Stimulated activated CD4-positive, alpha-beta T cell treated with anti-CD3 and anti-CD28 coated beads, TNF-alpha, amount 100 ng/mL, for 1 hour (primary cell): ENCODE results near the gene PTPN14.

Experiments
- DNase-seq, 3 donors: peaks; one replicate each; pipeline ENCODE4 v3.0.0-alpha.2; 2020; ENCODE audit warnings: low read depth in 3 of 3, low spot score in 1 of 3

The PTPN14 gene

DNA sequence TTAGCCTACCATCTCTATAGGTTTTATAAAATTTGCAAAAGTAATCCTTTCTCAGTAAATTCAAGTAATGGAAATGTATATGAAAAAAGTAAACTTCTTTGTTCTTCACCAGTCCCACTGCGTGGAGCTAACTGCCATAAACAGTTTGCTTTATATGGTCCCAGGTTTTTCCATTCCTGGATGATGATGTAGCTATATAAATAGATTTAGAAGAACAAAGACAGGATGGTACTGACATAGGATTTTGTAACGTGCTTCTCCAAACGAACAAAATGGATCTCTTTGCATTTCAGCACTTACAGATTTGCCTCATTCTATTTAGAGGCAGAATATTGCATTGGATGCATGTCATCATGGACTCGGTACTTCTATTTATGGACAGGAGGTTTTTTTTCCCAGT, 213.2 kb downstream of the PTPN14 start:
- DNase-seq, result no peak

DNA sequence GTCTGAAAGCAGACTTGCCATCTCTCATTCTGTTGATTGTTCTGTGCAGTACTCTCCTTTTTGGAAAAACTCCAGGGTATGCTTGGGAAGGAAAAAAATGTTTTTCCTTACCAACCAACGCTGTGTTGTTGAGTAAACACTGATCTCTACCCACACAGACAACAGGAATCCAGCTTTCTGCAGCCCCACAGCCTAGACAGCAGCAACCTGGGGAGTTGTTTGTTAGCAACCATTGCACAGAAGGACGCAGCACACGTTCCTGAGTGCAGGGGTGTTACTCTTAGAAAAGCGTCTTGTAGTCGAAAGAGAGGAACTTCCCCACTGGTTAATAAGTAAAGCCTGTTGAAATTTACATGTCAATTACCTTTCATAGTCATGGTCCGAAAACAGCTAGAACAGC, 213.9 kb downstream of the PTPN14 start:
- DNase-seq, result no peak

DNA sequence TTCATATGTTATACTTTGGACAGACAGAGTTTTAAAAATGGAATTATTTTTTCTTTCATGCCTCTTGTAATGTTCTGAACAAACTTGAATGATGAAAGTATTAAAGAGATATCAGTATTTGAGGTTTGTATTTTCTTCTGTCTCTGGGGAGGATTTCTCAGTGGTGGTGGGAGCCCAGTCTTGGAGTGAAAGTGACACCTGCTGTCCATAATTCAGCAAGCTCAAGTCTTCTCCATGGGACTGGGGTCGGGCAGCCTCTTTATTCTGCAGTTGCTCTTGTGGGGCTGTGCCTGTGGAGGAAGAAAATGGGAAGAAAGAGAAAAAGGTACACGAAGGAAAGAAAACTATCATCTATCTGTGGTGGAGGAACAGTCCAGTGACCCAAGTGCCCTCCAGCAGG, 214.4 kb downstream of the PTPN14 start:
- no peak for DNase-seq

DNA sequence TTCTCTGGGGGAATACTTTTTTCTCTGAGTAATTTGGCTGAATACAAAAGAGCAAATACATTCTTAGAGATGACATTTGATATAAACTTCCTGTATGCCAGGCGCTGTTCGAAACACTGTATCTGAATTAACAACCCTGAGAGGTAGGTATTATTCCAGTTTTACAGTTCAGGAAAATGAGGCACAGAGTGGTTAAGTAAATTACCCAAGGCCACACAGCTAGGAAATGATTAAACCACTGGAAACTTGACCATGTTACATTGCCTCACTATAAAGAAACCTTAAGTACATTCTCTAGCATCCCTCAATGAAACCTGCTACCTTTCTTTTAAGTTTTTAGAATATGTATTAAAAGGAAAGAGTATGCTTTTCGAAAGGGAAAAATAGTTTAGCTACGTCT, 215.8 kb downstream of the PTPN14 start:
- DNase-seq, result no peak

DNA sequence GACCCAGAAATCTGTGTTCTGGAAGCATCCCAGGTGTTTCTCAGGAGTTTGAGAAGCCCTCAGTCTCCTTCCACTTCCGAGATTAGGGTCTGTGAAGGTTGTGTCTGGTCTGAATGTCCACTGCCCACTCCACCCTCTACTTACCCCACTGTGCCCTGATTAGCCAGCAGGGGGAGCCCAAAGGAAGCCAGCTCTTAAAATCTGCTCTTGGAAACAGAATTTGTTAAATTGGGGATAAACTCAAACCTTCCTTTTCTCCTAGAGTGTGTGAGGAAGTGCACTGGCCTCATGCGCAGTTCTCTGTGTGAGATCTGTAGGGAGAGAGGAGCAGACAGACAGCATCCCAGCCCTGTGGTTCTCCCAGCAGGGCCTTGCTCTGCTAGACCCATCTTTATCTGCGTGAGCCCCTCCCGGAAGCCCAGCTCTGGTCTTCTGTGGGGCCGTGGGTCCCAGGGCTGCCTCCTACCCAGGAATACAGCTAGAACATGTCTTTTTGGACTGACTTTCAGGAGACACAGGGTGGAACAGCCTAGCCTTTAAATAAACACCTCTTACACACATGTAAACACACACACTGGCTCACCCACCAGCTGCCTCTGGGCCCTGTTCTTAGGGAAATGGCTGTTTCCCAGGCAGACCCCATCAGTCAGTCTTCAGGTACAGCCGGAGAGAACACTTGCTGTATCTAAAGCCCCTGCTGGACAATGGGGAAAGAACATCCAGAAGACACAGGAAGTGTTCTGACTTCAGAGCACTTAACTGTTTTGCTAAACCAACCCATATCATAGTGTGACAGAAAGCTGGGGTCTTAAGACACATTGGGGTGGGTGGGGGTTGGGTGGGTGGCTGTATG, 218.2 kb downstream of the PTPN14 start:
- DNase-seq, result no peak

DNA sequence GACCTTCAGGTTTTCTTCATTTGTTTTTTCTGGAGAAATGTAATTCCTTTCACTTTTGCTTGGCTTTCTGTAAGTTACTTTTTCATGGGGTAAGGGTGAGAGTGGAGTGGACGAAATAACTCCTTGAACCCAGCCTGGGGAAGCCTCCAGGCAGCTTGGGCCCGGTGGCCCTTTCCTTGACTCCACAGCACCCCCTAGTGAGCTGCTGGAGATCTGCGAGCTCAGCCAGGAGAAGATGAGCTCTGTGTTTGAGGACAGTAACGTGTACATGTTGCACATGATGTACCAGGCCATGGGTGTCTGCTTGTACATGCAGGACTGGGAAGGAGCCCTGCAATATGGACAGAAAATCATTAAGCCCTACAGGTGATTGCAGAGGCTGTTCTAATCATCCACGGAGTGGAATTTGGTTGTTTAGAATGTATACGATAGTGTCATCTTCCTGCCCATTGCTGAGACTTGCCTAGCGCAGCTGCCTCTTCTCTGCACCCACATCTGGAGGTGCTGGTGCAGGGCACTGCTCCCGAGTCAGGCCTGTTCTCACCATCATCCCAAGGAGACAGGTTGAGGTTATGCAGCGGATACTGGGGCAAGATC, 219.5 kb downstream of the PTPN14 start:
- peak in 1 of 3 donors; percentile 21 for DNase-seq

DNA sequence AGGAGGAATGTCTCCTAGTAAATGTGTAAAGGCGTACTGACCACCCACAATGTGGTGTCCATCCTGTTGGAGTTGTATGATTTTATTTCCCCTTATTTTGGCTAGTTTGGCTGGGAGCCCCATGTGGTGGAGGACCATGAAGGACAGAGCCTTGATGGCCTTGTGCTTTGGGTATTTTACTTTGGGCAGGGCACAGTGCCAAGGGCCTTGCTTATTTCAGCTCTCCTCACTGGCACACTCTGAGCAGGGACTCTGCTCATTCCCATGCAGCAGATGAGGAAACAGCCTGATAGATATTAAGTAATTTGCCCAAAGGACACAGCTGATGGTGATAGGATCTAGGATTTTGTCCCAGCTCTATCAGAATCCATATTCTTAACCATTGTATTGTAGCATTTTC, 220.2 kb downstream of the PTPN14 start:
- DNase-seq, result no peak

DNA sequence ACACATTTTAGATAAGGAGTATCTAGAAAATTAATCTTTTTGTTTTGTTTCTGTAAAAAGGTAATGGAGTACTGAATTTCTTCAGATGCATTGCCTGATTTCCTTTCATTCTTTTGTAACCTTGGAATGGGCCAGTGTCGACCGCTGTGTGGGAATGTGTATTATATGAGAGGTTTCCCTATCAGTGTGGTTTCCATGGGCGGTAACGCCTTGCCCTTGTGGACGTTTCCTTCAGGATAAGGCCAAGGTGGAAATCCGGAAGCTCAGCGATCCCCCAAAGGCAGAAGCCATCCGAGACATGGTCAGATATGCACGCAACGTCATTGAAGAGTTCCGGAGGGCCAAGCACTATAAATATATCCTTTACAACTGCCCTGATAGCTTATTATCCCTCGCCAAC, 220.7 kb downstream of the PTPN14 start:
- DNase-seq, result no peak

DNA sequence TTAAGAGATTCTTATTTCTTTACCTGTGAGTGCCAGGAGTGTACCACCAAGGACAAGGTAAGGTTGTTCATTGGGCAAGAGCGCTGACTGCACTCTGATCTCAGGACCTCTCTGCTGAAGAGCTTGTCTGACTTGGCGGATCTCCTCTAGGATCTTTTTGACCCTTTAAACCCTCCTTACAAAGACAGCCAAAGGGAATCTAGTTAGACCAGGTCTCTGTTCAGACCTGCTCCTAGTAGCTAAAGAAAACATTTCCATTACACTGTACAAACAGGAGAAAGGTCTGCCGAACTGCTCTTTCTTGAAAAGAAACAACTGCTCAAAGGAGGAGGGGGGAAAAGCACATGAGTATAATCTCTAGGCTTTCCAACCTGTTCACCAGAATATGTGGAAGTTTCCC, 221.2 kb downstream of the PTPN14 start:
- DNase-seq, result no peak

DNA sequence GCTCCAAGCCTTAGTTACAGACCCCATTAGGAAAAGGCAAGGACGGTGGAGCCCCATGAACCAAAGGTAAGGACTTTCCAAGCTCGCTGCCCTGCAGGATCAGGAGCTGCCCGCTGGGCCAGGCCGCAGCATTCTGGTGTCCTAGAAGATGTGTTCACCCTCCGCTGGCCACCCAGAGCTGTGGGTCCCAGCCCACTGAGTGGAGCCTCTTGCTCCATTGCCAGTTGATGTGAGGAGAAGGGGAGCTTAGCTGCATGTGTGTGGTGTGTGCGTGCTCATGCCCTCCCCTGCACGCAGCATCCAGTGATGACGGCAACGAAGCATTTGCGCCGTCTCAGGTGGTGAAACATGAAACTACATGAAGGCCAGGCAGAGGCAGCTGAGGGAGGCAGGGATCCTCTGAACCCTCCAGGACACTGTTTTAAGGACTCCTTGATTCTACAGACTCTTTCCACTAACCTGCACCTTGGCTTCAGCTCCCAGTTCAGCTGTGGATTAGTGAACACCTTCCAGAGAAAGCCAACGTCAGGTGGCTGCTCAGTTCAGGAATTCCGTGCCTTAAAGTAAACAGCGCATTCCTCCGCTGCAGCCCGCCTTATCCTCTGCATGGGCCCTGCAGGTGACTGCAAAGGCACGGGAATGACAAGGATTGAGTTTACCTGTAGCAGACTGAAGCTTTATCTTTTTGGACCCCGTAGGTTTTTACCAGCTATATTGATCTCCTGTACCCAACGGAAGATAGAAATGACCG, 221.8 kb downstream of the PTPN14 start:
- DNase-seq, result no peak

DNA sequence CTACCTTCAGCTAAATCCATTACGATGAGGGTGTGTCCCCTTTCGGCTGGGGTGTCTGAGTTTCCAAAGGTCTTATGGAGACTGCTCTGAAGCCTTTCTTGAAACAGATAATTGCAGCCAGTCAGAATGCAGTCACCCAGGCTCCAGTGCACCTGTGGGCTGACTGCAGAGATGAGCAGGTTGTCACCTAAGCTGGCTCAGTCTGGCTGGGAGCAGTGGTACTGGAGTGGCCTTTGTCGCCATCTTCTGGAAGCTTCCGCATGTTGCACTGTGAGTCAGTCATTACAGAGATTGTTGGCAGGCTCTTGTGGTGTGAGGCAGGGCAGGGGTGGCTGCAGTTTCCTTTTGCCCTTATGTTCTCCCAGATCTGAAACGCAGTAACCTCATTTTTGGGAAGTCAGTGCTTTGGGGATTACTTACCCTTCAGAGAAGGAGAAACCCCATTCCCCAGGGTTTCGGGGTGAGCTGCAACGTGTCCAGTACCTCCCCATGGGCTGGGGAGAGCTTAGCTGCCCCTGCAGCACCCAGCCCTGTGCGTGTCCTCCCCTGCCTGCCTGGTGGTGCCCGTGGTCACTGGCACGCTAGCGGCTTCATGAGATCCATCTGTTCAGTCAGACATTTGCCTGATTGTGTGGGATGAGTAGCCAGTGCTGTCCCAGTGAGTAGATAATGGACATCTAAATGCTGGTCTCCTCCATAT, 222.5 kb downstream of the PTPN14 start:
- DNase-seq, result peak; percentile 58 to 64 (median 58)

DNA sequence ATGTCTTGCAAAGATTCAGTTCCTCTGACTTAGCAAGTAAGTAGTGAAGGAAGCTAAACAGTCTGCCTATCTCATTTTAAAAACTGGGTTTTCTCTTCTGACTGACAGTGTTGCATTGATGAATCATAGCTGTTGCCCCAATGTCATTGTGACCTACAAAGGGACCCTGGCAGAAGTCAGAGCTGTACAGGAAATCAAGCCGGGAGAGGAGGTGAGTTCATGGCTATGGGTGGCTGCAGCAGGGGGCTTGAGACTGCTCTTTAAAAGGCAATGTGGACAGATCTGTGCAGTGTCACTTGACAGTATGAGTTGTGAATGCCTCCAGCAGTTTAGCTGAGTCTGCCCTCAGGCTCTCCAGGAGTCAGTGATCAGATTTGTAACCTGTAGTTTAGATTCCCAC, 223.9 kb downstream of the PTPN14 start:
- DNase-seq, result no peak

DNA sequence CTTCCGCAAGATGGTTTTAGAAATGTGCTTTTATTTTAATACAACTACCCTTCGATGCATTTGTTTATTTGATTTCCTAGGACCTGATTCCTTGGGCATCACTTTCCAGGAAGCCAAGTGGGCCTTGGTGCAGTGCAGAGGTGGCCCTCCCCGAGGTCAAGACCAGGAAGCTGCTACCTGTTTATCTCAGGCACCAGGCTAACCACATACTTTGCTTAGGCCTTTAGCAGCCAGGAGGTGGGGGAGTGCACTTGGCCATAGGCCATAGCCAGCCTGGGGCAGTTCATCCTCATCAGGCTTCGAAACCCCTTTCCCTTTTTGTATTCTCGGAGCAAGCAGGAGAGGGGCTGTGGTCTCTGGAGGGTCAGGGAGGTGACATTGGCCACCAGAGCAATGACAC, 225.0 kb downstream of the PTPN14 start:
- no peak for DNase-seq

DNA sequence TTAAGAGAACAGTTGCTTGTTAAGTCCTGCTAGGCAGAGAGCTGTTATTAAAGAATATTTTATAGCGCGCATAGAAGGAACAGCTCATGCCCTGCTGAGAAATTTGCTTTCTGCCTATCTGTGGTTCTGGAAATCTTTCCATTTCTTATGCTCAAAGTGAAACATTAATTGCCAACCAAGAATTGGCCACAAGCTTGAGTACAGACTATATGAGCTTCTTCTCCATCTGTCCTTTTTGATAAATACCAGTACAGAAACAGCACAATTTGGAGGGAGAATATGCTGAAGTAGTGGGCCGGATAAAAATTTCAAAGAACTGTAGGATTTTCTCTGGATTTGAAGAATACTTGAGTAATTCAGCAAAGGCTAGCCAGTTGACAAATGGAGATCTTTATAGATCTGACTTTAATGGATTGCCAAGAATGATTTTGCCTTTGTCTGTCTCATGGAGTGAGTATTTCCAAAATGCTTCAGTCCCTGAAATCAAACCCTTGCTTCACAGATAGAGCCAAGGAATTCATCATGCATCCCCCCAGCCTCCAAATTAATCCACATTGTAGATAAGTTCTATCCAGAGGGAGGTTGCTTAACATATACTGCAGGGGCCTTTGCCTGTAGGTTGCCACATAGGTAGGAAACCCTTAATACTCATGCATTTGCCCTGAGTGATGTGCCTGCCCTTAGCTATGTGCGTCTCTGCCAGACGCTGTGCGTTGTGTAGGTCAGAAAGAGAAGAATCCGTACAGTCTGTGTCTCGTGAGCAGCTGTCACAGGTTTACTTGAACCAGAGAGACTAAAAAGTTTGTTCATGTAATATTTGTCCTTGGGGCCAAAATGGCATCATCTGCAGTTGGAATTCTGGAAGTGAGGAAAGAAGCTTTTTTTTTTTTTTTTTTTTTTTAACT, 226.3 kb downstream of the PTPN14 start:
- no peak for DNase-seq

DNA sequence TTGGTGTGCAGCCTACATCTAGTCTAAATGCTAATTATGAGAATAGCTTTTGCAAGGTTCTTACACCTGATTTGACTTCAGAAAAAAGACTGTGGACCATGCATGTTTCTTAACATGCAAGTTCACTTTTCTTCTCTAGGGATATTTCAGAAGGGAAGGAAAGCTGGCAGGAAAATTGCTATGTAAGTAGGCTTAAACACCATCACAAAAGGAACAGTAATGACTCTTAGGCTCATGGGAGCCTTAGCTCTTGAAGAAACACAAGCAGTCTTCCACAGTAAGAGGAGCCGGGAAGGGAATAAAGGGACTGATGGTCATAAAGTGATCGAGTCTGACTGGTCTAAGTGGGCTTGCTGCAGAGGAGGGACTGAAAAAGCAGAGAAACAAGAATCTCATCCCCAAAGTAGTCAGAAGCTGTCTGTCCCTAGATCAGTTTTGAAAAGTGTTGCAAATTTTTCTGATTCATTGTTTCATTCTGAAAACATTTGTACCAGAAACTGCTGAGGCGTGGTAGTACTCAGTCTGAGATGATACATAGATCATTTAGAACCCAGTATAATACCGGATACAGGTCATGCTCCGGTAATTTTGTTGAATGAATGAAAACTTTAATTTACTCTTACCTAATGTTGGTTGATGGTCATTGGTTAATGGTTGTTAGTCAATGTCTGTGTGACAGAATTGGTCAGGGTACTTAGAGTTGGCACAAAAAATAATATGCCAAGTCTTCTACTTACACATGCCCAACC, 229.5 kb downstream of the PTPN14 start:
- DNase-seq, result no peak

DNA sequence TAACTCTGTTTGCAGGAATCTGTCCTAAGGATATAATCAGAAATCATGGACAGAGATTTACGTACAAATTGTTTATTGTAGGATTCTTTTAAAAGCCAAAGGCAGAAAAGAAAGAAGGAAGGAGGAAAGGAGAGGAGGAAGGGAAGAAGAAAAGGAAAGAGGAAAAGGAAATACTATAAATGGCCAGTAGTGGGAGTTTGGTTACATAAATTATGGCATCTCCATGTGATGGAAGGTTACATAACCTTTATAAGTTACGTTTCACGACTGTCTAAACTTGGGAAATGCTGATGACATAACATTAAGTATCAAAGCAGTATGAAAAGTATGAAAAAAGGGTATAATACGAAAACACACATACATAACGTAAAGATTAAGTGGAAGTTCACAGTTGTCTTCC, 231.5 kb downstream of the PTPN14 start:
- DNase-seq, result no peak

DNA sequence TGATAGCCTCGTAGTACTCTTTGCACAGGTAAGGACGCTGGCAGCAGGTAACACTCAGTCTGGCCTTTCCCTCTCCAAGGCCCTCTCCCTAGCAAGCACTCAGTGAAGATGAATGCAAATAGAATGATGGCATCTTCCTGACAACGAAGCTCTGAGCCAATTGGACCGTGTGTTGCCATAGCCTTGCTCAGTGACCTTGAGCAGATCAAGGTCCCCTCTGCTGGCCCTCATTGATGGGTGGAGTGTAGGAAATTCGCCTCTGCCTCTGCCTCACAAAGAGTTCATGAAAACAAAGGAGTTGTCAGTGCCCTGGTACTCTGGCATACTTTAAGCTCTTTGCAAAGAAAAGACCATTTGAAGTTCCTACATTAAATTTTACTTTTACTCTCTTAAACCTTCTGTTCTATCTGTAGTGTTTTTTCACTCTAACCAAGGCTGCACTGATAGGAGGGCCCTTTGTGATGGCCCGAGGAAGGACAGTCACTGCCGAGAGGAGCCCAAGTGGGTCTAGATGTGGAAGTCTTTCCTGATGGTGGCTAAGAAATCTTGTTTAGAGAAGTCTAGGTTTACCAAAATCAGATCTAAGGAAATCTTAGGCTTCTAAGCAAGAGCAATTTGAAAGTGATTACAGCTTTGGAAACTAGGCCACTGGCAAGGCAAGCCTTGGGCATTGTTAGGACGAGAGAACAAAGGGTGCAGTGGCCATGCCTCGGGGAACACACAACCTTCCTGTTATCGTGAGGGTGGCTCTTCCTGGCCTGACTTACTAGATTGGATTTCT, 232.3 kb downstream of the PTPN14 start:
- no peak for DNase-seq

DNA sequence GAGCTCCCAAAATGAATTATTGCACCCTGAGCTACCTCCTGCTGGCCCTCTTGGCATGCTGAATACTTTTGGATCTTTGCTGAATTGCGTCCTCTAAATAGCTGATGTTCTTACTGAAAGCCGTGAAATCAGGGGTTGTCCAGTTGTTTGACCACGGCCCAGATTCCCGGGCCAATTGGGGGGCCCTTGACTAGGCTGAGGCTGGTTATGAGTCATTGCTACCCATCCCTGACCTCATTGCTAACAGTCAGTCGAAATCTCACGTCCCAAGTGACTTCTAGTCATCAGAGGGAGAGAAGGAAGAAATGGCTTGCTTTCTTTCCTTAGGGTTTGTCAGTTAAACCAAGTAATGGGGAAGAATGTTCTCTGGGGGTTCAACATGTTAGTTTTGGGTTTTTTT, 233.0 kb downstream of the PTPN14 start:
- DNase-seq, result no peak

DNA sequence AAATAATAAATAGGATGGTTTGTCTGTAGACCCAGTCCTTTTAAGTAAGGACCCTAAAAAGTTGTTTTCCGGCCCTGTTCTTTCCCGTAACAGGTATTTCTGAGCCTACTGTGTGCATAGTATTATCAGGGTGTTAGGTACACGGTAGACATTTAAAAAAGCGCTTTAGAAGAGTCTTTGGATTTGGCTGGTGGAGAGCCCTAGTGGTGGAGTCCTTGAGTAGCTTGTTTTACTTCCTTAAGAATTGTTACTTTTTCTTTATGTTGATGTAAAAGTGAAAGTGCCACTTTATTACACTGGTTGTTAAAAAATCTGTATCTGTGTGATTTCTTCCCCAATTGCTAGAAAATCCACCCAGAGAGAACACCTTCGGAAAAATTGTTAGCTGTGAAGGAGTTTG, 233.7 kb downstream of the PTPN14 start:
- no peak for DNase-seq
